Esophagus squamous epithelium (tissue), 4 donors: Measurements from ENCODE around the gene MDGA2.

Experiments
- POLR2A ChIP-seq, 4 donors: fragments of 450-650 bp; IDR thresholded peaks; one replicate each; pipeline ENCODE4 v1.6.1; 2017; ENCODE audit warnings: antibody characterized with exemption in 4 of 4, mild to moderate bottlenecking in 4 of 4, moderate library complexity in 3 of 4
- TF ChIP-seq, protein P1 (sequence below), 6 experiments: fragments of 450-650 bp in 4 of 6; fragments of 200-600 bp in 2 of 6; sonication (generic) in 2 of 6; IDR thresholded peaks; one replicate each; pipeline ENCODE4 v1.5.1; 2016 to 2019; ENCODE audit warnings: antibody characterized with exemption in 6 of 6, mild to moderate bottlenecking in 4 of 6, moderate library complexity in 4 of 6

GRCh38 chr14:47345016-47345415 lies 330.4 kb downstream of the MDGA2 start:
- TF ChIP-seq, protein P1, sequence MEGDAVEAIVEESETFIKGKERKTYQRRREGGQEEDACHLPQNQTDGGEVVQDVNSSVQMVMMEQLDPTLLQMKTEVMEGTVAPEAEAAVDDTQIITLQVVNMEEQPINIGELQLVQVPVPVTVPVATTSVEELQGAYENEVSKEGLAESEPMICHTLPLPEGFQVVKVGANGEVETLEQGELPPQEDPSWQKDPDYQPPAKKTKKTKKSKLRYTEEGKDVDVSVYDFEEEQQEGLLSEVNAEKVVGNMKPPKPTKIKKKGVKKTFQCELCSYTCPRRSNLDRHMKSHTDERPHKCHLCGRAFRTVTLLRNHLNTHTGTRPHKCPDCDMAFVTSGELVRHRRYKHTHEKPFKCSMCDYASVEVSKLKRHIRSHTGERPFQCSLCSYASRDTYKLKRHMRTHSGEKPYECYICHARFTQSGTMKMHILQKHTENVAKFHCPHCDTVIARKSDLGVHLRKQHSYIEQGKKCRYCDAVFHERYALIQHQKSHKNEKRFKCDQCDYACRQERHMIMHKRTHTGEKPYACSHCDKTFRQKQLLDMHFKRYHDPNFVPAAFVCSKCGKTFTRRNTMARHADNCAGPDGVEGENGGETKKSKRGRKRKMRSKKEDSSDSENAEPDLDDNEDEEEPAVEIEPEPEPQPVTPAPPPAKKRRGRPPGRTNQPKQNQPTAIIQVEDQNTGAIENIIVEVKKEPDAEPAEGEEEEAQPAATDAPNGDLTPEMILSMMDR (IDR thresholded peaks at IDR 0.05): no peak
- TF ChIP-seq POLR2A (IDR thresholded peaks at IDR 0.05): no peak
